Left ventricle myocardium inferior (tissue), 1 donor: ENCODE results near the gene EFNB3. TPM values are rescaled to one million over a fixed set of nuclear protein-coding genes. Genes with fewer than 3 reads are reported as not detected.

Experiments used
- DNase-seq: peaks from one replicate; pipeline ENCODE4 v3.0.0-alpha.2; 2020
- H3K27ac ChIP-seq: fragments of 200-600 bp; replicated peaks from 2 replicates; pipeline ENCODE4 v1.8.0; 2021
- H3K27me3 ChIP-seq: fragments of 200-600 bp; 2 replicates; pipeline ENCODE4 v1.8.0; 2021; ENCODE audit warnings: low read depth
- H3K36me3 ChIP-seq: fragments of 200-600 bp; 2 replicates; pipeline ENCODE4 v1.8.0; 2021
- H3K4me1 ChIP-seq: fragments of 200-600 bp; 2 replicates; pipeline ENCODE4 v1.8.0; 2021
- H3K4me3 ChIP-seq: fragments of 200-600 bp; 2 replicates; pipeline ENCODE4 v1.8.0; 2021; ENCODE audit warnings: mild to moderate bottlenecking, moderate library complexity
- H3K9me3 ChIP-seq: fragments of 200-600 bp; replicated peaks from 2 replicates; pipeline ENCODE4 v1.8.0; 2021
- CTCF ChIP-seq: fragments of 200-600 bp; IDR thresholded peaks from 2 replicates; pipeline ENCODE4 v1.8.0; 2021; ENCODE audit warnings: antibody characterized with exemption, mild to moderate bottlenecking, borderline replicate concordance
- intact Hi-C: fragments of 100-400 bp; cut with micrococcal nuclease; formaldehyde crosslinking; loops from one replicate; pipeline ENCODE4 v1.11.0; 2022
- total RNA-seq: library from RNA; stranded (reverse); fragmentation: NEBNext Ultra II Directional; extraction: Animal tissue kit (Norgen Biotek cat#: 25700); gene quantifications from one replicate; pipeline ENCODE4 v1.2.1, GENCODE V29; 2021
- donor health status: DM: no; HTN: yes; CAD: no; lungs with severe emphysema.

Gene EFNB3
- total RNA-seq, 1 donor from 2014 or later: not detected

DNA sequence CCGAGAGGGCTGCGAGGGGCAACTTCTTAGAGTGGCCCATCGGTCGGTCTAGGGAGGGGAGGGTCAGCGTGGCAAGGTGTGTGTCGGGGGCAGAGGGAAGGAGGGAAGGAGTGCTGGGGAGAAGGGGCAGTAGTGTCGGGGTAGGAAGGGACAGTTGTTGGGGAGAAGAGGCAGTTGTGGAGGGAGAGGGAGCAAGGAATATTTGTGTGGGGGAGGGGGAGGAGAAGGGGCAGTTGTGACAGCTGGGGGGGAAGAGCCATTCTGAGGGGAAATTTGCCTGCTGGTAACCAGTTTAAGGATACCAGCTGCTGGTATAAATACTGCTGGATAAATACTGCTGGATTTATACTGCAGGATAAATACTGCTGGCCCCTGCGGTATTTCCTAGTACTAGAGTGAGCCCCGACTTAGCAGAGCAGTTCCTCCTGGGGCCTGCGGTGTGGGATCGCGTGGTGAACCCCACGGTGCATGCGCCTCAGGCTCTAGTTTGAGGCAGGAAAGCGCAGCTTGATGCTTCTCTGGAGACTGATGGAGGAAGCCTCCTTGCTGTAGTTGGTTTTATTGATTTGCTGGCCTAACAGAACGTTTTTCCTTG is 12.9 kb downstream of the EFNB3 start:
- Histone ChIP-seq H3K27me3 (peaks cover 70% of the 10 kb centered on the region), H3K36me3 (no peaks in the 10 kb centered on the region), H3K9me3 (no peaks in the 10 kb centered on the region), H3K4me3 (peak overlapping the region; percentile 78), H3K27ac (peak overlapping the region; percentile 48), H3K4me1 (peaks cover 19% of the 10 kb centered on the region)
- intact Hi-C loops: no loop called here
- no peak for TF ChIP-seq CTCF
- no peak for DNase-seq

- Histone ChIP-seq H3K27ac (no peak overlapping the region), H3K27me3 (peaks cover 67% of the 10 kb centered on the region), H3K9me3 (no peaks in the 10 kb centered on the region), H3K36me3 (no peaks in the 10 kb centered on the region), H3K4me3 (no peak overlapping the region), H3K4me1 (peaks cover 19% of the 10 kb centered on the region)
- DNase-seq: no peak
- no peak for TF ChIP-seq CTCF
- intact Hi-C loops: no loop called here
Observed at GRCh38 chr17:7719661-7720060, 14.7 kb downstream of the EFNB3 start.

DNA sequence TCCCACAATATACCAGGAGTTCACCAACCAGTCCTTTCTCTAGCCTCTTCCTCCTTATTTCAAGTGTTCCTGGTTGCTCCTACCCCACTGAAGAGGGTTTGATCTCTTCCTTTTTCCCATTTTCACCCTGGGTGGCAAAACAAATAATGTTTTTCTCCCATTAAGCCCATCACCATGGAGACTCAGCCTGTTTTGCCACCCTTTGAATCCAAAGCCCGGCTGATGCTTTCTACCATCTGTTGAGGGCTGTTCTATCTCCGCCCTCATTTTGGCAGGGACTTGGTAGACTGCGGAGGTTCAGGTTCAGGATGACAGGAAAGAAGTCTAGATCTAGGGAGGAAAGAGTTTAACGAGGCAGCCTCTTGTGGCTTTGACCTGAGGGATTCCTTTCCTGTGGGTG is 15.1 kb downstream of the EFNB3 start:
- Histone ChIP-seq H3K36me3 (no peaks in the 10 kb centered on the region), H3K27ac (no peak overlapping the region), H3K4me1 (peaks cover 19% of the 10 kb centered on the region), H3K4me3 (no peak overlapping the region), H3K9me3 (no peaks in the 10 kb centered on the region), H3K27me3 (peaks cover 67% of the 10 kb centered on the region)
- intact Hi-C loops: no loop called here
- TF ChIP-seq CTCF: no peak
- no peak for DNase-seq

- no peak for TF ChIP-seq CTCF
- Histone ChIP-seq H3K27me3 (peaks cover 63% of the 10 kb centered on the region), H3K9me3 (no peaks in the 10 kb centered on the region), H3K4me3 (no peak overlapping the region), H3K27ac (no peak overlapping the region), H3K4me1 (peaks cover 15% of the 10 kb centered on the region), H3K36me3 (no peaks in the 10 kb centered on the region)
- intact Hi-C loops: no loop called here
- DNase-seq: no peak
Observed at GRCh38 chr17:7721612-7722011, 16.6 kb downstream of the EFNB3 start.

- Histone ChIP-seq H3K27me3 (peaks cover 36% of the 10 kb centered on the region), H3K4me3 (no peak overlapping the region), H3K4me1 (no peaks in the 10 kb centered on the region), H3K27ac (no peak overlapping the region), H3K9me3 (no peaks in the 10 kb centered on the region), H3K36me3 (no peaks in the 10 kb centered on the region)
- intact Hi-C loops: no loop called here
- TF ChIP-seq CTCF: no peak
- DNase-seq: no peak
Observed at GRCh38 chr17:7727886-7728285, 22.9 kb downstream of the EFNB3 start.

- no peak for TF ChIP-seq CTCF
- H3K36me3 ChIP-seq: no peaks in the 10 kb centered on the region
- H3K27ac ChIP-seq: no peak overlapping the region
- no peaks in the 10 kb centered on the region for H3K4me1 ChIP-seq
- no peak for DNase-seq
- intact Hi-C loops: no loop called here
- H3K9me3 ChIP-seq: no peaks in the 10 kb centered on the region
- no peak overlapping the region for H3K4me3 ChIP-seq
- peaks cover 21% of the 10 kb centered on the region for H3K27me3 ChIP-seq
Observed at GRCh38 chr17:7729816-7730215, 24.8 kb downstream of the EFNB3 start.
